ENCODE results near the gene SHOX.

SHOX gene

GRCh38 chrX:694800-695199 is 64.2 kb downstream of the SHOX start:
- no peak for TF ChIP-seq CTCF (conservative IDR thresholded peaks at IDR 0.05; ENCODE audit: low read depth)
- H3K27ac ChIP-seq, result no peak overlapping the region
- CTCF ChIA-PET, result no interaction called here
- DNase-seq (ENCODE audit: low spot score), result no peak
- POLR2A ChIA-PET (ENCODE audit: low non-redundant PET), result no interaction called here

GRCh38 chrX:698206-698605 is 67.6 kb downstream of the SHOX start:
- no peak overlapping the region for H3K27ac ChIP-seq
- ChIA-PET POLR2A (ENCODE audit: low non-redundant PET) (no interaction called here), CTCF (no interaction called here)
- TF ChIP-seq CTCF (conservative IDR thresholded peaks at IDR 0.05; ENCODE audit: low read depth), result no peak
- DNase-seq (ENCODE audit: low spot score), result no peak

- H3K27ac ChIP-seq, result no peak overlapping the region
- ChIA-PET POLR2A (ENCODE audit: low non-redundant PET) (no interaction called here), CTCF (no interaction called here)
- TF ChIP-seq CTCF (conservative IDR thresholded peaks at IDR 0.05; ENCODE audit: low read depth), result no peak
- no peak for DNase-seq (ENCODE audit: low spot score)
These were observed 70.3 kb downstream of the SHOX start for GRCh38 chrX:700936-701335.

- no peak for TF ChIP-seq CTCF (conservative IDR thresholded peaks at IDR 0.05; ENCODE audit: low read depth)
- CTCF ChIA-PET, result no interaction called here
- H3K27ac ChIP-seq, result no peak overlapping the region
- no peak for DNase-seq (ENCODE audit: low spot score)
- POLR2A ChIA-PET (ENCODE audit: low non-redundant PET), result no interaction called here
These were observed 71.1 kb downstream of the SHOX start for GRCh38 chrX:701673-702072.

GRCh38 chrX:703466-703865 is 72.9 kb downstream of the SHOX start:
- no peak for DNase-seq (ENCODE audit: low spot score)
- ChIA-PET POLR2A (ENCODE audit: low non-redundant PET) (no interaction called here), CTCF (no interaction called here)
- no peak for TF ChIP-seq CTCF (conservative IDR thresholded peaks at IDR 0.05; ENCODE audit: low read depth)
- H3K27ac ChIP-seq, result no peak overlapping the region

GRCh38 chrX:703866-704265 is 73.3 kb downstream of the SHOX start:
- H3K27ac ChIP-seq, result no peak overlapping the region
- CTCF ChIA-PET, result no interaction called here
- POLR2A ChIA-PET (ENCODE audit: low non-redundant PET), result no interaction called here
- no peak for DNase-seq (ENCODE audit: low spot score)
- TF ChIP-seq CTCF (conservative IDR thresholded peaks at IDR 0.05; ENCODE audit: low read depth), result no peak

Data from RWPE1 (cell line).